GM18499 (cell line): Measurements from ENCODE around the gene FADS3.
"Not testable (repeated sequence)": the region's sequence is repeated elsewhere in the genome, so short reads cannot be mapped to it uniquely, and the experiment has no call there.

ENCODE experiments used
- ATAC-seq: cut with Tn5 transposase; IDR thresholded peaks from one replicate; pipeline ENCODE4 v1.9.1; 2021; ENCODE audit warnings: moderate number of reproducible peaks; ENCODE audit not compliant: insufficient read depth, unreplicated experiment

The FADS3 gene

GRCh38 chr11:61882267-61882666 lies 9.1 kb downstream of the FADS3 start:
- not testable (repeated sequence) for ATAC-seq

GRCh38 chr11:61881397-61881796 lies 9.9 kb downstream of the FADS3 start:
- ATAC-seq: no peak

- ATAC-seq: no peak
Measured at GRCh38 chr11:61880454-61880853, 10.9 kb downstream of the FADS3 start.

- ATAC-seq: no peak
Measured at GRCh38 chr11:61880031-61880430, 11.3 kb downstream of the FADS3 start.

- ATAC-seq: no peak
Measured at GRCh38 chr11:61879152-61879551, 12.2 kb downstream of the FADS3 start.

- no peak for ATAC-seq
Measured at GRCh38 chr11:61875698-61876097, 15.6 kb downstream of the FADS3 start.

GRCh38 chr11:61874853-61875252 lies 16.5 kb downstream of the FADS3 start:
- no peak for ATAC-seq

- no peak for ATAC-seq
Measured at GRCh38 chr11:61874377-61874809, 17.0 kb downstream of the FADS3 start.

- no peak for ATAC-seq
Measured at GRCh38 chr11:61873588-61874376, 17.6 kb downstream of the FADS3 start.

- ATAC-seq: no peak
Measured at GRCh38 chr11:61872935-61873565, 18.3 kb downstream of the FADS3 start.

GRCh38 chr11:61871158-61871597 lies 20.2 kb downstream of the FADS3 start:
- no peak for ATAC-seq

- ATAC-seq: no peak
Measured at GRCh38 chr11:61870541-61871031, 20.8 kb downstream of the FADS3 start.

GRCh38 chr11:61869708-61870451 lies 21.5 kb downstream of the FADS3 start:
- ATAC-seq: no peak

- no peak for ATAC-seq
Measured at GRCh38 chr11:61869429-61869707, 22.0 kb downstream of the FADS3 start.

- no peak for ATAC-seq
Measured at GRCh38 chr11:61868571-61869428, 22.5 kb downstream of the FADS3 start.

GRCh38 chr11:61866958-61867343 lies 24.4 kb downstream of the FADS3 start:
- ATAC-seq: no peak

GRCh38 chr11:61866231-61866957 lies 25.0 kb downstream of the FADS3 start:
- ATAC-seq: no peak

GRCh38 chr11:61864814-61865775 lies 26.2 kb downstream of the FADS3 start:
- no peak for ATAC-seq
